ENCODE measurements around the gene SBF2.

SBF2 gene

GRCh38 chr11:9887472-9887871, 406.5 kb downstream of the SBF2 start:
- TF ChIP-seq CTCF (IDR thresholded peaks at IDR 0.05; ENCODE audit: low read depth, low read length, poor library complexity, severe bottlenecking) = no peak
- TF ChIP-seq EZH2phosphoT487 (IDR thresholded peaks at IDR 0.05; ENCODE audit: borderline replicate concordance, low read length) = no peak
- H3K9me2 ChIP-seq (replicated peaks; ENCODE audit: control insufficient read depth, low read length) = no peaks in the 10 kb centered on the region
- no peaks in the 10 kb centered on the region for H3F3A ChIP-seq (ENCODE audit: control insufficient read depth, insufficient read depth)
- no peaks in the 10 kb centered on the region for H3K4me1 ChIP-seq (ENCODE audit: control insufficient read depth, low read length)
- no peaks in the 10 kb centered on the region for H3K79me2 ChIP-seq (ENCODE audit: control insufficient read depth, low read length)
- H3K4me2 ChIP-seq (ENCODE audit: low read length) = no peak overlapping the region
- H3K27ac ChIP-seq (ENCODE audit: low read depth, low read length) = no peak overlapping the region
- no peak overlapping the region for H3K4me3 ChIP-seq (ENCODE audit: low read length)
- H3K27me3 ChIP-seq (ENCODE audit: control insufficient read depth, low read length) = peaks cover 3% of the 10 kb centered on the region; the same call in 1 of the 2 replicates
- H3K9me3 ChIP-seq (ENCODE audit: control insufficient read depth, insufficient read depth, low read length) = no peaks in the 10 kb centered on the region
- no peaks in the 10 kb centered on the region for H4K20me1 ChIP-seq (ENCODE audit: control insufficient read depth, insufficient read depth, low read depth, low read length)
- no peaks in the 10 kb centered on the region for H3K36me3 ChIP-seq (ENCODE audit: control insufficient read depth, low read length)

GRCh38 chr11:9886595-9886994, 407.4 kb downstream of the SBF2 start:
- Histone ChIP-seq H3K79me2 (ENCODE audit: control insufficient read depth, low read length) (no peaks in the 10 kb centered on the region), H4K20me1 (ENCODE audit: control insufficient read depth, insufficient read depth, low read depth, low read length) (no peaks in the 10 kb centered on the region), H3K4me1 (ENCODE audit: control insufficient read depth, low read length) (no peaks in the 10 kb centered on the region), H3F3A (ENCODE audit: control insufficient read depth, insufficient read depth) (no peaks in the 10 kb centered on the region), H3K4me3 (ENCODE audit: low read length) (no peak overlapping the region), H3K4me2 (ENCODE audit: low read length) (no peak overlapping the region), H3K27me3 (ENCODE audit: control insufficient read depth, low read length) (peaks cover 3% of the 10 kb centered on the region; the same call in 1 of the 2 replicates), H3K27ac (ENCODE audit: low read depth, low read length) (no peak overlapping the region), H3K9me2 (replicated peaks; ENCODE audit: control insufficient read depth, low read length) (no peaks in the 10 kb centered on the region), H3K9me3 (ENCODE audit: control insufficient read depth, insufficient read depth, low read length) (no peaks in the 10 kb centered on the region), H3K36me3 (ENCODE audit: control insufficient read depth, low read length) (no peaks in the 10 kb centered on the region)
- TF ChIP-seq EZH2phosphoT487 (IDR thresholded peaks at IDR 0.05; ENCODE audit: borderline replicate concordance, low read length) = no peak
- TF ChIP-seq CTCF (IDR thresholded peaks at IDR 0.05; ENCODE audit: low read depth, low read length, poor library complexity, severe bottlenecking) = no peak

GRCh38 chr11:9884601-9885000, 409.4 kb downstream of the SBF2 start:
- TF ChIP-seq EZH2phosphoT487 (IDR thresholded peaks at IDR 0.05; ENCODE audit: borderline replicate concordance, low read length) = no peak
- TF ChIP-seq CTCF (IDR thresholded peaks at IDR 0.05; ENCODE audit: low read depth, low read length, poor library complexity, severe bottlenecking) = no peak
- Histone ChIP-seq H4K20me1 (ENCODE audit: control insufficient read depth, insufficient read depth, low read depth, low read length) (no peaks in the 10 kb centered on the region), H3K4me3 (ENCODE audit: low read length) (no peak overlapping the region), H3K36me3 (ENCODE audit: control insufficient read depth, low read length) (no peaks in the 10 kb centered on the region), H3F3A (ENCODE audit: control insufficient read depth, insufficient read depth) (no peaks in the 10 kb centered on the region), H3K4me2 (ENCODE audit: low read length) (no peak overlapping the region), H3K27me3 (ENCODE audit: control insufficient read depth, low read length) (peaks cover 3% of the 10 kb centered on the region; the same call in 1 of the 2 replicates), H3K79me2 (ENCODE audit: control insufficient read depth, low read length) (no peaks in the 10 kb centered on the region), H3K9me3 (ENCODE audit: control insufficient read depth, insufficient read depth, low read length) (no peaks in the 10 kb centered on the region), H3K4me1 (ENCODE audit: control insufficient read depth, low read length) (no peaks in the 10 kb centered on the region), H3K27ac (ENCODE audit: low read depth, low read length) (no peak overlapping the region), H3K9me2 (replicated peaks; ENCODE audit: control insufficient read depth, low read length) (no peaks in the 10 kb centered on the region)
